HL-60/S4 (cell line): Measurements from ENCODE around the gene MMP10.

Experiments used
- in situ Hi-C: fragments of 300-500 bp; cut with MboI; formaldehyde crosslinking; loops from 2 replicates; pipeline ENCODE4 v1.14.3; 2022; ENCODE audit warnings: low sequenced_read_pairs

The MMP10 gene

DNA sequence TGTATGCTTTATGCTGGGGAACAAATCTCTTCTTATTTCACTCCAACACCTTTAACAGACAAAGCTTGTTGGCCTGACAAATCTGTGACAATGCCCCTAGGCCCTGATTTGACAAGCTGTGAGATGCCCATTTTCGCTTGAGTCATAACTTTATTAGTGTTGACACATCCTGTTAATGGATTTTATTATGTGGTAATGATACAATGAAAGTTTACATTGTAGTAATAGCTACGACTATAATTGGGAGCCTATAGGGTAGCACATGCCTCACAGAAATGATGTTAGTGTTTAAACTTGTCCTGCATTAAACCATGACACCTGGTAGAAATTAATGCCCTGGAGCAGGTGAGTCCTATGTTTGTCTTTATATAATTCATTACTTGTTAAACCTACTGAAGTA is 3.3 kb upstream of the MMP10 start:
- in situ Hi-C loops: no loop called here

DNA sequence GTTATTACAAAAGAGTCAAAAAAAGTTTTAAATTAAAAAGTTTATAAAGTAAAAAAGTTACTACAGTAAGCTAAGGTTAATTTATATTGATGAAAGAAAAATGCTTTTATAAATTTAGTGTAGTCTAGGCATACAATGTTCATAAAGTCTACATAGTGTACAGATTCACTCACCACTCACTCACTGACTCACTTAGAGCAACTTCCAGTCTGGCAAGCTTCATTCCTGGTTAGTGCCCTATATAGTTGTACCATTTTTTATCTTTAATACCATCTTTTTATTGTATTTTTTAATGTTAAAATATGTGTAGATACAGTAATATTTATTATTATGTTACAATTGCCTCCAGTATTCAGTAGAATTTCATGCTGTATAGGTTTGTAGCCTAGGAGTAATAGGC is 2.6 kb upstream of the MMP10 start:
- in situ Hi-C loops: no loop called here

DNA sequence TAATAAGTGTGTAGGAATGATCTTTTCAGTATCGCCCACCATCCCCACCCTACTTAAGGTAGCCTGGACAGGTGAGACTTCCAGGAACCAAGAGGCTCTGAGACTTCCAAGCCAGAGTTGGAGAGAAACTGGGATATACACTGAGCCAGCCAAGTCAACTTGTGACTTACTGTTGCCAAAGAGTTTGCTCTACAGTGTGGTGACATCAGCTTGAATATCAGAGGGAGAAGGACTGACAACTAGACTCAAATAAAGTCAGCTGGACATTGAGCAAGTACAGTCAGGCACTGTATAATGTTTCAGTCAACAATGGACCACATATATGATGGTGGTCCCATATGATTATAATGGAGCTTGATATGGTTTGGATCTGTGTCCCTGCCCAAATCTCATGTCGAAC is 1.2 kb upstream of the MMP10 start:
- in situ Hi-C loops: no loop called here

DNA sequence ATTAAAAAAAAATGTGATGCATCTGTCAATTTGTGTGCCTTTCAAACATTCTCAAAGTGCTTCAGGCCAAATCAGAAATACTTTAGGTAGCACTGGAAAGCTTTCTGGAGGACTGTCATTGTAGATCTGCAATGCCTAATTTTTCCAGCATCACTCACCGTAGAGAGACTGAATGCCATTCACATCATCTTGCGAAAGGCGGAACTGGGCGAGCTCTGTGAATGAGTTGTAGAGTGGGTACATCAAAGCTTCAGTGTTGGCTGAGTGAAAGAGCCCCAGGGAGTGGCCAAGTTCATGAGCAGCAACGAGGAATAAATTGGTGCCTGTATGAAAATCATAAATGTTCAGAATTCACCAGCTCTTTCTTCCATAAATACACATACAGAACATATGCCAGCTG is 4.0 kb downstream of the MMP10 start:
- in situ Hi-C loops: no loop called here

DNA sequence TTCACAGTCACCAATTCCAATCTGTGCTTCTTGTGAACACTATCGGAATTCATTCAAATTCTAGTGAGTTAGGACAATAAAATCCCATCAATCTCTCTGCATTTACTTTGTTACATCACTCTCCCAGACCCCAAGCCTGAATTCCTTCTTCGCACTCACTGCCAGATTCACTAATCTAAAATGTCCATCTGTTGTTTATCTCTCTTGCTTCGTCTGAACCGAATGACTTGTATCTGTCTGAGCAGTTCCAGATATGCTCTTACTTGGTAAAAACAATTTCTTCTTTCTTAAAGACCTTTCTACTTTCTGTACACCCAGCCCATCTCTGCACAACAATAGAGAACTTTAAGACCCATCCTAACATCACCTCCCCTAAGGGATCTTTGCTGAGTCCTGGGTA is 7.0 kb downstream of the MMP10 start:
- in situ Hi-C loops: no loop called here

DNA sequence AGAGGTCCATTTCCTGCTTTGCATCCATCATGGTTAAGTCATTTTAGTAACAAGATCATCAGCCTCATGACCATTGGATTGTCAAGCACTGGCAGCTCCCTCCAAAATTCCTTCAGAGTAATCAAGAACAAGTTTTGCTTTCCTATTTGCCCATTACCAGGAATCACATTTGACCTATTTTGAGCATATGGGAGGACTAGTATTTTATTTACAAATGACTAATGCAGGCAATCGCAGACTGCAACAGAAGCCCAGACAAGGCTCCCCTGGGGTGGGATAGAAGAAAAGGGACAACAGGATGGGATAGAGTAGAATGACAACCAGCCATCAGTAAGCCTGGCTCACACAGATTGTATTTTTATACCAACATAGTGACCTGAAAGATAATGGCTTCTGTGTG is 9.1 kb downstream of the MMP10 start:
- in situ Hi-C loops: no loop called here

DNA sequence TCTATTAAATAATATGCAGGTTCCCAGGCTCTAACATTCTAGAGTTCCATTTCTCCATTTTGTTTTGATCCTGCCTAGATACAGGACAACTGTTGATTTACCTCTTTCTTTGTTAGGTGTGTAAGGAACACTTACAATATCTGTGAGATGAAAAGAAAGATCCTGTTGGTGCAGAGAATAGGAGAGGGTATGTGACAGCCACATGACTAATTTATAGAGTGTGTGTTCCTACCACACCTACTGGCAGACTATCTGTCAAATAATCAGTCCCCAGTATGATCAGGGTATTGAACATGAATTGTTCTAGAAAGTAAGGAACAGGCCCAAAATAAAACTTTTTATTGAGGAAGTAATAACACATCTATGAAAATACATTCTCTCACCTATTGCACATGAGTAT is 10.2 kb downstream of the MMP10 start:
- in situ Hi-C loops: no loop called here

DNA sequence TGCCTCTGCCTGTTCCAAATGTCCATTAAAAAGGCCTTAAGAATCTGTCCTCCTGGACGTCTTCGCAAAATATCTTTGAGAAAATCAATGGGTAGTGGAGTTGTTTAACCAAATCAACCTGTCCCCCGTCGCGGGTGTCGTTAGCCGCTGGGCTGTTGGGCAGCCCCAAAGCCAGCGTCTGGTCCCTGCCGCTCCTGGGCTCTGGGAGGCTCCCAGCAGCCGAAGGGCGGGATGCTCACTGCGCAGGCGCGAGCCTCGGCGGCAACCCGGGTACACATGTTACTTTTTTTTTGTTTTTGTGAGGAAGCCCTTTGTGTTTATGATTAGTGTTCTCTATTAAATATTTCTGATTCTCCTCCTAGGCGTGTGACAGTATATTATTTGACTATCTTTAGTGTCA is 12.6 kb downstream of the MMP10 start:
- in situ Hi-C loops: no loop called here

DNA sequence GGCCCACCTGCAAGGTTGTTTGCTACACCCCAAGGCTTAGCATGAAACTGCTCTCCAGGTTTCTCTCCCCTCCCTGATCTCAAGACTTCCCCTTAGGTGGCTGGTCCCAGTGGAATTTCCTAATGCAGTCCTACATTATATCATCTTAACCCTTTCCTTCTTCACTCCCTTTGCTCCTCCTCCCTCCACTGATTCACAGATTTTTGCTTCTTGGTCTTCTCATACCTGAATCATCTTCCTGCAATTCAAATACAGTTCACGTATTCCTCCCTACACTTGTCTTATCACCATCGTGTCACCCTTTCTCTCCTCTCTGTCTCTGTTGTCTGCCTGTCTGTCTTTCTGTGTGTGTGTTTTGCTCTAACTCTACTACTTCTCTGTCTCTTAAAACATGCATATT is 17.0 kb downstream of the MMP10 start:
- in situ Hi-C loops: no loop called here

DNA sequence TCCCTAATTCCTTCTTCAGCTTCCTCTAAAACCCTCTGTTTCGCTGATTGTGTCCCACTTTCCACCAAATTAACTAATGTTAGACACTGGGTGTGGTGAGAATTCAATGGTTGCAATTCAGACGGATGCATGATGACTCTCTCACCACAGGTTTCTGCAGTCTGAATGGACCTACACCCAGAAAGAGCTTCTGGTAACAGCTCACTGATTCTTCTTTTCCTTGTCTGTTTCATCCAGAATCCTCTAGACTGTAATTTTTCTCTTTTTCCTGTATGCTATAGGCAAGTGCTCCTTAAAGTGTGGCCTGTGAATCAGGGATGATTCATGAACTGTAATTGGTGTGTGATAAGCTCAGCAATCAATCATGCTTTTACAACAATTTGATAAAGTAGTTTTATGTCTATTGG is 18.1 kb downstream of the MMP10 start:
- in situ Hi-C loops: no loop called here

DNA sequence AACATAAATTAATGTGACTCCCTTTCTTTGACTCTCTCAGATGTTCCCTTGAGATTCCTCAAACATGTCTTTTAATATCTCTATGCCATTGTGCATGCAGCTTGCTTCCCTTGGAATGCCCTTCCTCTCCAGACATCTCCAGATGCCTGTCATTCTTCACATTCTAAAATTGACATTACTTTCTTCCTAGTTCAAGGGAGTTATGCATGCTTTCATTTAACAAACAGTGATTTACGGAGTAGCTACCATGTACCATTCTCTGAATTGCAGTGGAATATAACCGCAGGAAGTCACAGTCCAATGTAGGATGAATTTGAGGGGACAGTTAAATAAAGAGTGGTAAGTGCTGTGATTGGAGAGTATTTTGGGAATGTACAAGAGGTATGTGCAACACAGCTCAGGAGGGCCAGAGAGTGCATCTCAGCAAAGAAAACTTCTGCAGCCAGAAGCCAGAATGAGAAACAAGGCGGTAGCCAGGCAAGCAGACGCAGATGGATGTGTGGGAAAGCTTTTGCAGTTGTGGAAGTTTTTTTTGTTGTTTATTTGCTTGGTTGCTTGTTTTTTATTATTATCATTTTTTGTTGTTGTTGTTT is 18.7 kb downstream of the MMP10 start:
- in situ Hi-C loops: no loop called here

DNA sequence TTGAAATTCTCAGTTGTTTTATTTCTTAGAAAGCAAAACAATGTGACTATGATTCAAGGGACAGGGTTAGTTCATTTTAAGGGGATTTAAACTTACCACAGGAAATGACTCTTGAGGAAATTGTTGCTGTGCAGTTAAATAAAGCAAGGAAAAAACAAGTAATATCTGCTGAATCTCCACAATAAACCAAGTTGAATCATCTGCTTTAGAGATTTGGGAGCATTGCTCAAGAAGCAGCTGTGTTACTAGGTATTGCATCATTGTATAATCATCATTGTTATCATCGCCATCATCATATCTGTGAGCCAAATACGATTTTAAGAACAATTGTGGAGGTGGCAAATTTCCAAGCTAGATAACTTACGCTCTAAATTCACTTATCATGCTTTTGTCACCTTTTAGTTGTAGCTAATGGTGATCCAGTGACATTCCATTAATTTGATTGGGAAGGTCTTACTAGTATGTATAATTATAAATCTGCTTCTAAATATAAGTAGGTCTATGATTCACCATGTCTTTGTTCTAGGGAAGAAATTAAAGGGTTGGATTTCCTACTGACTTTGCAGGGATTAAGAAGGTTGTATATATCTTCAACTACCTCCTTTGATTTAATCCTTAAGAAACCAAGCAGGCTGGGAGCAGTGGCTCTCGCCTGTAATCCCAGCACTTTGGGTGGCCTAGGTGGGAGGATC is 19.9 kb downstream of the MMP10 start:
- in situ Hi-C loops: no loop called here

DNA sequence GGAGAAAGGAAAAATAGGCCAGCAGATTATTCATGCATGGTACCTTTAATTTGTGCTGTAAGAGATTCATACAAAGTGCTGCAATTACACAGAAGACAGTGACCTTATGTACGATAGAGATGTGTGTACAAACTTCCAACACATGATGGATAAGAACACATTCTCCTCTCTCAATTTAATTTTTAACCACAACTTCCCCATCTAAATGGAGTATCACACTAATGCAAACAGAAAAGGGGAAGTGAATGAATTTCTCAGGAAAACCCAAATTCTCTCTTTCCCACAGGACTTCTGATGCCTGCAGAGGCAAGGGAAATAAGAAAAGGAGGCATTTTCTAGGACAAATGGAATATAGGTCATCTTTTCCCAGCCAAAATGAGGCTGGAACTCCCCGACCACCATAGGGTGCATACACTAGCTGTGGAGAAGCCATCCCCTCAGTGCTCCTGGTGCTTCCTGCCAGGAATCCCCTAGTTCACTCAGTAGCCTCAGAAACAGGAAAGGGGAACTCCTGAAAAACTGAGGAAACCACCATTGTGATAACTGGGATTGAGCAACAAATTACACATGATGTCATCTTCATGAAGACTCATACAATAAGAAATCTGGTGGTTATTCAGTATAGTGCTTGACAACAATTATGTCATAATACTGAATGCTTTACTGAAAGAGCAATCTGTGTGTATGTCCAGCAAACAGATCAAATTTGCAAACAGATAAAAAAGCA is 22.4 kb downstream of the MMP10 start:
- in situ Hi-C loops: no loop called here

DNA sequence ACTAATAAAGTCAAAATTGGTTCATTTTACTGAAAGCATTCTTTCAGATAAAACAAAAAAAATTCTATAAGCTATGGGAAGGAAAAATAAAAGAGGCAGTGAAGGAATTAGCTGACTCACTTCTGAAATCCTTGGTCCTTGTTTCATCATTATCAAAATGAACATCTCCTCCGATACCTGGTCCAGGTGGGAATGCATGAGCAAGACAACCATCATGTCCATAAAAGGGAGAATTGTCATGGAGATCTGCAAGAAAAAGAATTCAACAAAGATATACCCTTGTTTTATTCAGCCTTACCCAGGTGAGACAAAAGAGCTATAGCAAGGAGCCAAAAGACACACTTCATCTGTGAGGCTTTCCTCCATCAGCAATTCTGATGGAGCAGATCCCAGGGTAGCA is 27.2 kb downstream of the MMP10 start:
- in situ Hi-C loops: no loop called here

DNA sequence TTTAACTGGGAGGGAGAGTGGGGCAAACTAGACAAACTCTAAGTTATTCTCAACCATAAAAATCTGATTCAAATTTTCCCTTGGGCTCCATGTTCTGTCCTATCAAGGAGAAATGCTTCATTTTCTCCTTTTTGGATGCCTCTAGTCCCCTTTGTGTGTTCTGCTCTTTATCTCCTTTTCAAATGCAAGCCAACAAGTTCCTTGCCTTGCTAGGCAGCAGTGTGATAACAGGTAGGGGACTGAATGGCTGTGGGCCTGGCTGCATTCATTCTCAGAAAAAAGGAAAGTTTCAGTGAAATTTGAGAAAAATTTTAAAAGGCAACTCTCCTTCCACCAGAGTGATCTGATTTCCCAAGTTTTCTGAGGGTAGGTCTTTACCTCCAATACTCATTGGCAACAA is 28.8 kb downstream of the MMP10 start:
- in situ Hi-C loops: no loop called here

DNA sequence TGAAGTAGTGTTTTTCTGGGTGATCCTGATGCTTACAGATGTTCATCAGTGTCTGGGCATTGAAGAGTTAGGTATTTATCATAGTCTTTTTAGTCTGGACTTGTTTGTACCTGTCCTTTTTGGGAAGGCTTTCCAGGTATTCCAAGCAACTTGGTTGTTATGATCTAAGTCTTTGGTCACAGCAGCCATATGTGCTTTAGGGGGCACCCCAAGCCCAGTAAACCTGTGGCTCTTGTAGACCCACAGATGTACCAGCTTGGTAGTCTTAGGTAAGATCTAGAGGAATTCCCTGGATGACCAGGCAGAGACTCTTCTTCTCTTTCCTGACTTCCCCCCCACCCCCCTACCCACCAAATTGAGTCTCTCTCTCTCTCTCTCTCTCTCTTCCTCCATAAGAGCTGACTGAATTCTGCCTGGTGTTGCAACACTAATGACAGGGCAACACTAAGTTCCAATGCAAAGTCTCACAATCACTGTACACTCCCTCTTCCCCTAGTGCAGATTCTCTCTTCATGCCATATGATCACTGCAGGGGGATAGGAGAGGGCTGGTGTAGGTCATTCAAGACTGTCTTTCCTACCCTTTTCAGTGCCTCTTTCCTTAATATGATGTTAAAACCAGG is 31.2 kb downstream of the MMP10 start:
- in situ Hi-C loops: loop anchor here (25.0 kb wide), 1 partner anchor 188 kb away; no protein-coding TSS in a partner anchor

DNA sequence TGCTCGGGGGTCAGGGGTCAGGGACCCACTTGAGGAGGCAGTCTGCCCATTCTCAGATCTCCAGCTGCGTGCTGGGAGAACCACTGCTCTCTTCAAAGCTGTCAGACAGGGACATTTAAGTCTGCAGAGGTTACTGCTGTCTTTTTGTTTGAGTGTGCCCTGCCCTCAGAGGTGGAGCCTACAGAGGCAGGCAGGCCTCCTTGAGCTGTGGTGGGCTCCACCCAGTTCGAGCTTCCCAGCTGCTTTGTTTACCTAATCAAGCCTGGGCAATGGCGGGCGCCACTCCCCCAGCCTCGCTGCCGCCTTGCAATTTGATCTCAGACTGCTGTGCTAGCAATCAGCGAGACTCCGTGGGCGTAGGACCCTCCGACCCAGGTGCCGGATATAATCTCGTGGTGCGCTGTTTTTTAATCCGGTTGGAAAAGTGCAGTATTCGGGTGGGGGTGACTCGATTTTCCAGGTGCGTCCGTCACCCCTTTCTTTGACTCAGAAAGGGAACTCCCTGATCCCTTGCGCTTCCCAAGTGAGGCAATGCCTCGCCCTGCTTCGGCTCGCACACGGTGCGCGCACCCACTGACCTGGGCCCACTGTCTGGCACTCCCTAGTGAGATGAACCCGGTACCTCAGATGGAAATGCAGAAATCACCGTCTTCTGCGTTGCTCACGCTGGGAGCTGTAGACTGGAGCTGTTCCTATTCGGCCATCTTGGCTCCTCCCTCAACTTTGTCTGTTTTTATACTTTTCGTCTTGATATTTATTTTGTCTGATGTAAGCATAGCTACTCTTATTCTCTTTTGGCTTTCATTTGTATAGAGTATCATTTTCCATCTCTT is 33.5 kb downstream of the MMP10 start:
- in situ Hi-C loops: loop anchor here (25.0 kb wide), 1 partner anchor 190 kb away; no protein-coding TSS in a partner anchor

DNA sequence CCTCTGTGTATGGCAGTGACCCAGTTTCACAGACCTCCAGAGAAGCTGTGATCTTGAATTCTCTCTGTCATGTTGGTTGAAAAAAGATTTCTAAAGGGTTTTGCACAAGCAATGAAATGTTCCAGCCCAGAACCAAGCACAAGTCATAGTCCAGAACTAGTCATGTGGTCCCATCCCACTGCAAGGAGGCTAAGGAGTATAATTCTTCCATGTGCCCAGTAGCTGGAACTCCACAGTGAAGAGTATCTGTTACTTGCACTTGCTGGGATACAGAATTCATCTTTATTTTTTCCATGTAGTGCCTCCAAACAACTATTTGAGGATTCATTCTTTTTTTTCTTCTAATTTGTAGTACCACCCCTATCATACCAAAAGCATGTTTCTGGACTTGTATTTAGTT is 45.8 kb downstream of the MMP10 start:
- in situ Hi-C loops: loop anchor here (25.0 kb wide), 1 partner anchor 203 kb away; no protein-coding TSS in a partner anchor

DNA sequence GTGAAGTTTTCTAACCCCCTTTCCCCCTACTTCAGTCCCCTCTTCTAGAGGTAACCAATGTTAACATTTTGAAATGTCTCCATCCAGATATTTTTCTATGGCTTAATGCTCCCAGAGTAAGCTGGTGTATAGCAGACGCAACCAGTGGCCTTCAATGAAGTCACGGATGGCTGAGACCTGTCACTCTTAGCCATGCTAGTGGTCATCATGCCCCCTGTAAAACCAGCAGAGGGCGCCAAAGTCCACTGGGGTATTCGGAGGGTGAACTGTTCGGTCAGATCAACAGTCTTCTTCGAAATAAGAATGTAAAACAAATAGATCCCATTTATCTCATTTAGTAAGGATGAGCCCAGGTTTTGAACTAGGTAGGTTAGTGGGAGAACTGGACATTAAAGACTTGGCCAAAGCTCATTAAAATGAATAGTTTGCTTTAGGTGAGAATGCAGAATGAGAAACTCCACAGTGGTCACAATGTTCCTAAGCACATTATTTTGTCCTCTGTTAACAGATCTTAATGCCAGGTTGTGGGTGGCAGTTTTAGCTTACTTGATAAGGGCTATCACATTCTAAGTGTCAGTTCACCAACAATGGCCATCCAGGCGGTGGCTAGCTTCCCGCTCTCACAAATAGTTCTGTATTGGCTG is 47.1 kb downstream of the MMP10 start:
- in situ Hi-C loops: loop anchor here (25.0 kb wide), 1 partner anchor 204 kb away; no protein-coding TSS in a partner anchor

DNA sequence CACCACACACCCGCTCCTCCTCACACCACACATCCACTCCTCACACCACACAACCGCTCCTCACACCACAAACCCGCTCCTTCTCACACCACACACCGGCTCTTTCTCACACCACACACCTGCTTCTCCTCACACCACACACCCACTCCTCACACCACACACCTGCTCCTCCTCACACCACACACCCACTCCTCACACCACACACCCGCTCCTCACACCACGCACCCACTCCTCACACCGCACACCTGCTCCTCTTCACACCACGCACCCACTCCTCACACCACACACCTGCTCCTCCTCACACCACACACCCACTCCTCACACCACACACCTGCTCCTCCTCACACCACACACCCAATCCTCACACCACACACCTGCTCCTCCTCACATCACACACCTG is 49.5 kb downstream of the MMP10 start:
- in situ Hi-C loops: loop anchor here (25.0 kb wide), 1 partner anchor 206 kb away; no protein-coding TSS in a partner anchor
